SK-N-DZ (cell line): Measurements from ENCODE around the gene TRPC1. TPM values are rescaled to one million over a fixed set of nuclear protein-coding genes. Genes with fewer than 3 reads are reported as not detected.
A peak's percentile ranks its signal among the peaks of the same experiment; 100 is the strongest.
"Not testable (repeated sequence)": the region's sequence is repeated elsewhere in the genome, so short reads cannot be mapped to it uniquely, and the experiment has no call there.

ENCODE experiments used
- DNase-seq: peaks from one replicate; pipeline ENCODE4 v3.0.0-alpha.2; 2015; ENCODE audit warnings: low spot score
- polyA plus RNA-seq, 2 experiments: library from polyadenylated mRNA; depleted of rRNA; stranded (reverse); fragments of >200 nt; gene quantifications; 2 replicates each; pipeline ENCODE4 v1.2.3, GENCODE V29; 2014

TRPC1 gene
- 8.6 and 13.5 TPM in 2 replicates for polyA plus RNA-seq (2014; cell fraction: cytosol; rRNA removed)
- polyA plus RNA-seq (2014; cell fraction: nucleus; rRNA removed): 25.0 and 34.5 TPM in 2 replicates

GRCh38 chr3:142723968-142724681 is at the start of gene TRPC1:
TRPC1 (plus strand) TSS chr3:142724034; CDS start chr3:142724560, 526 bp downstream.
- peak; percentile 89 for DNase-seq

DNA sequence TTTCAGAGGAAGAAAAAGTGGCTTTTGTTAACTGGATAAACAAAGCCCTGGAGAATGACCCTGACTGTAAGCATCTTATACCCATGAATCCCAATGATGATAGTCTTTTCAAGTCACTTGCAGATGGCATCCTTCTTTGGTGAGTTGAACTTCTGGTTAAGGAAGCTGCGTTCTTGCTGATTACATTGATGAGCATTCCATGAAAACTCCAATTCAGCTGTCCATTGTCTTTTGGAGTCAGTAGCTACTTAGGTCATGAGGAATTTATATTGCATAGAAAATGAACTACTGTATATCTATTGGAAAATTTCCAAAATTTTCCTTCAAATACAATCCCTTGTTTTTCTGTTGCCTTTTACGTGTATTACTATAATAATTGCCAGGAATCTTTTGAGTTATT is 47.7 kb upstream of the TRPC1 start:
- no peak for DNase-seq

- DNase-seq: no peak
Observed at GRCh38 chr3:142680710-142681109, 43.1 kb upstream of the TRPC1 start.

DNA sequence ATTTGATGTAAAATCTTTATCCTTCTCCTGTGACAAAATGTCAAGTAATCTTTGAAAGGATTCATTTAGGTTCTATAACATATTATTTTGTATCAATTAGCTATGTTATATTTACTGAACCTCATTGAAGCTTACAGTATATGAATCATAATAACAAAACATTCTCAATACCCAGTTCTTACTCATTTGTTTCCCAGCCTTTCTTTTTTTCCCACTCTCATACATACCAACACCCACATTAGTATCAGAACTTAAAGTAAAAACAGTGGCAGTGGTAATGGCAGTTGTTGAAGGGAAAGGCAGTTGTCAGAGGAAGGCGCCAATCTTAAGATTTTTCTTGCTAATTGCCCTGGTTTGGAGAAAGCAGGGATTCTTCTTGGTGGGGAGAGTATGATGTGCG is 33.2 kb upstream of the TRPC1 start:
- DNase-seq: no peak

GRCh38 chr3:142691527-142691926 is 32.3 kb upstream of the TRPC1 start:
- no peak for DNase-seq

DNA sequence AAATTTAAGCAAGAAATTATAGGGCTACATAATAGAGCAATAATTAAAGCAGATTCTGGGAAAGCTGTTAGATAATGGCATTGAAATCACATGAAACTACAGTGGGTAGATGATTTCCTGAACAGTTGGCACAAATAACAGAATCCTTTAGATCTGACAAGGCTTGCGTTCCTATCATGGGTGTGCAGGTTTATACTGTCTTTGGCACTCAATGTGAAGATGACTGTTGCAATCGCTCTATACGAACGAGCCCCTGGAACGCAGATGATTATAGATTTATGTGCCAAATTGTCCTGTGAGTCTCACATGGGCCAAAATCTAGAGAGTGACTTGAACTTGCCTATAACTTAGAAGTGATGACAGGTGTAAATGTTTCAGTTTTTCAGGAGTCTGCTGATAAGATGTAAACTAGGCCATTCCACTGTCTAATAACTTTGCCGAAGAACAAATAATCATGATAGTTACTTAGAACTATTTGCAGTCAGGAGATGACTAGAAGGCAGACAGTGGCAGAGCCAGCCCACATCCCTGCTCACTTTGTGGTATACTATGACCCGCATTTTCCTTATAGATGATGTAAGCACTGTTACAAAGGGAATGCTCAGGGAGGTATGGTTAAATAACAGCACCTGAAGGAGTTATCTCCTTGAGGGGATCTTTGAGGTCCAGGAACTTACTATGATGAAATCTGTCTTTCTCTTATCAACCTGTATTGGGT is 30.5 kb upstream of the TRPC1 start:
- DNase-seq: no peak

- no peak for DNase-seq
Observed at GRCh38 chr3:142694225-142694624, 29.6 kb upstream of the TRPC1 start.

DNA sequence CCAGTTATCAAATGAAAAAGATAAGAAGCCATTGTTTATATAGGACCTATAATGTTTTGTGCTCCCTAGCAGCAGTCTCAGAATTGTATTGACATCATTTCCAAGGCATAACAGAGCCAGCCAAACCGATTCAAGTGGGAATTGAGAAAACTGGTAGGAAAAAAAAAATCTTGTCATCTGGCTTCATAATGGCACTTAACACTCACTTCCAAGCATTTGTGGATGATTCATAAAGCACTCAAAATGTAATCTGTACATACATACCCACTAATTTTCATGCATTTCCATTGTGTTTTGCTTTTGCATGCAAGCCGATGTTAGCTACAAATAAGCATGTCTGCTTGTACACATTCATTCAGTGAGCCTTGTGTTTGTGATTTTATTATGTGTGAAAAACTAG is 18.6 kb upstream of the TRPC1 start:
- DNase-seq: no peak

DNA sequence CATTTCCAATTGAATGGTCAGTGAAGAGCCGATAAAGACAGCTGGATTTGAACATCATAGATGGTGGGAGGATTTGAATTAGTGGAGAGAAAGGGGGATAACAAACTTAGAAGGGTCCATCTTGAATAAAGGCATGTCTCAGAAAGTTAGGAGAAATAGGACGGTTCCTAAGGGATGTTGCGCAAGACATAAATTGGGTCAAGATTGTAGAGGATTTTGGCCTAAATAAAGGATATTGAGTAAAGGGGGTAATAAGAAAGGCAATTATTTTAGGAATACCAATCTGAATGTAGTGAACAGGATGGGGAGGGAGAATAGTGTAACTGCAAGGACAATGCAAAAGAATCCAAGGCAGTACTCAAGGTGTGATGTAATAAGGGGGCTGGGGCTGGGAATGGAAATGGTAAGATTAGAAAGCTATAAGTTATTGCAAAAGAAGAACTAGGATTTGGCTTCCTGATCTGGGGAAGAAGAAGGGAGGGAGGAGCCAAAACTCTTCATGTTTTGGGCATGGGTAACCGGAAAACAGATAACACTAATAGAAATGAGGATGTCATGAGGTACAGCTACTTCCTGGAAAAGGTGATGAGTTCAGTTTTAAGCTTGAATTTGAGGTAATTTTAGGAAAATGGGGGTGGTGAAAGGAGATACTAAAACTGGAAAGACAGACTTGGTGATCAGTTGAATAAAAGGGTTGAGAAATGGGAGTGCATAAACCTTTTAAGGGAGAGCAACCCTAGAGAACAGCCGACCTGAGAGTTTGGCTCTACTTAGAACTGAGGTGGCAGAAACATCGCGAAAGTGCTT is 17.3 kb upstream of the TRPC1 start:
- DNase-seq: no peak

GRCh38 chr3:142709207-142709606 is 14.6 kb upstream of the TRPC1 start:
- DNase-seq: peak; percentile 16

GRCh38 chr3:142714882-142715281 is 9.0 kb upstream of the TRPC1 start:
- DNase-seq: not testable (repeated sequence)

DNA sequence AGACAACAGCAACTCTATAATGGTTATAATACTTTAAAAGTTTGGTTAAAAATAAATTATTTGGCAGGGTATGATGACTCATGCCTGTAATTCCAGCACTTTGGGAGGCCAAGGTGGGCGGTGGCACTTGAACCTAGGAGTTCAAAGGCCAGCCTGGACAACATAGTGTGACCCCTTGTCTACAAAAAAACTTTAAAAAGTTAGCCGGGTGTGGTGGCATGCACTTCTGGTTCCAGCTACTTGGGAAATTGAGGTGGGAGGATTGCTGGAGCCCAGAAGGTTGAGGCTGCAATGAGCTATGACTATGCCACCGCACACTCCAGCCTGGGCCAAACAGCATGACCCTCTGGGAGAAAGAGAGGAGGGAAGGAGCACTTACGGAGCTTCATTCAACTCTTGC is 7.7 kb upstream of the TRPC1 start:
- DNase-seq: no peak

GRCh38 chr3:142723665-142723967 is 218 bp upstream of the TRPC1 start:
- DNase-seq: no peak

DNA sequence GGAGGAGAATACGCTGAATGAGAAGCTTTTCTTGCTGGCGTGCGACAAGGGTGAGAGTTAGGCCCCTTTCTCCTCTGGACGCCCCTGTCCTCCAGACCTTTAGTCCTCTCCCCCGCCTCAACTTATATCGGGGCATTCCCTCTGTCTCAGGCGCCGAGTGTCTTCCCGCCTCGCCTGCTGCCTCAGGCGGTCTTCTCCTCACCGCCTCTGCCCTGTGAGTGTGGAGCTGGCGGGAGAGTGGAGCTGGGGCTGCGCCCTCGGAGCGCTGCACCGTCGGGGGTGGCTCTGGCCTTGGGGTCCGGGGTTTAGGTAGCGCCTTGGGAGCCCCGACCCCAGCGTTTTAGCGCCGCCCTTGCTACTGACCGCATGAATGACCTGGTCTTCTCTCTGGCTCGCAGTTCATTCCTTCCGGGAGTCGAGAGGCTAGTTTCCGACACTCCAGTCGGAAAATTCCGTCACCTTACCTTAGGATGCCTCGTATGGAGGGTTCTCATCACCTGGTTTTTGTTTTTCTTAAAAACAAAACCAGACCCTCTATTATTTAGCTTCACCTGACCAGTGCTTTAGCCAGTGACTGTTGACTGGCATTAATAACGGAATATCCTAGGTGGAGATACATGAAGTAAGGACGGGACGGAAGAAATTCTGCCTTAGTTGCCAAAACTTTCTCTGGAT is 985 bp downstream of the TRPC1 start:
- peak; percentile 80 for DNase-seq

GRCh38 chr3:142725357-142725739 is 1.5 kb downstream of the TRPC1 start:
- DNase-seq: no peak

GRCh38 chr3:142726017-142726416 is 2.2 kb downstream of the TRPC1 start:
- DNase-seq: no peak

GRCh38 chr3:142732066-142732465 is 8.2 kb downstream of the TRPC1 start:
- DNase-seq: no peak

DNA sequence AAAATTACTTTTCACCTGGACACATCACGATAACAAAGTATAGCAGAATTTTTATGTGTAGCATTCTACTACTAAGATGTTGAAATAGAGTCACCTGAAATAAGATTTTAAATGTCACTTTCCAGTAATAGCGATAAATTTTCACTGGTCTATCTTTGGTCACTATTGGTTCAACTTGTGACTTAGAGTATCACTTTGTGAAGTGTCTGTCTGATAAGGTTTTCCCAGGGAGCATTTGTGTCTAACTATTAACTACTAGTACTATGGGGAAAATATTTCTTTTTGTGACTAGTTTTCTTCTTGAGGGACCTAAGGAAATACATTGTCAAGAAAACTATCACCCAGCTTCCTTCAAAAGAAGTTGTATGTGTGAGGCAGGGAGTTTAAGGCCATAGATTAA is 11.0 kb downstream of the TRPC1 start:
- DNase-seq: no peak

DNA sequence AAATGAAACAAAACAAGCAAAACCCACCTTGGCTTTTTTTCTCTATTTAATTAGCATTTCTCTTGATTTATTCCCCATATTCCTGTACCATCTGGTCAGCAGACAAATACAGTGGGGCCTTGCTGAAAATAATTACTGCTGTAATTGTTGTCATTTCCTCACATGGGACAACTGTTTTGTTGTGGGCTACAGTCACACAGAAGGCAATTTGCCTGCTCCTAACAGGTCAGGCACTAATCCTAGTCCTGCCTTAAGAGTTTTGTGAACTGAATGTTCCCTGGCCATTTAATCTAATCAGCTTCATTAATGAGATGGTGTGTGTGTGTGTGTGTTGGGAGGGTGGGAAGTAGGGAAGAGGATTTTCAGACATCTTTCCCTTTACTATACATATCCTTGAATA is 11.6 kb downstream of the TRPC1 start:
- DNase-seq: peak; percentile 10

- no peak for DNase-seq
Observed at GRCh38 chr3:142738396-142738795, 14.6 kb downstream of the TRPC1 start.

DNA sequence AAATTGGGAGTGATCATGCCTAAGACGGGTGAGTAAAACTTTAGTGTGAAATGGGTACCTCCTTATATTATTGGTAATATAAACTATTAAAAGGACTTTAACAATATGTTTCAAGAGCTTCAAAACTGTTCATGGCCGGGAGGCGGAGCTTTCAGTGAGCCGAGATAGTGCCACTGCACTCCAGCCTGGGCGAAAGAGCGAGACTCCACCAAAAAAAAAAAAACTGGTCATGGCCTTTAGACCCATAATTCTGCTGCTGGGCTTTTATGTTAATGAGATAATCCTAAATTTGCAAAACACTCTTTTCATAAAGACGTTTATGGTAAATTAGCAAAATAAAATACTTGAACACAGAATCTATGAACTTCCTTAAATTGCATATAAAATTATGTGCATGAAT is 22.8 kb downstream of the TRPC1 start:
- no peak for DNase-seq

- not testable (repeated sequence) for DNase-seq
Observed at GRCh38 chr3:142750531-142750930, 26.7 kb downstream of the TRPC1 start.
